Measurements from ENCODE around the gene MGAT5.

- TF ChIP-seq CTCF (IDR thresholded peaks at IDR 0.05) (no peak), EZH2 (IDR thresholded peaks at IDR 0.05) (no peak)
Observed at GRCh38 chr2:134323777-134324176, 69.9 kb downstream of the MGAT5 start.
